ENCODE results near the gene AOC3. TPM values are rescaled to one million over a fixed set of nuclear protein-coding genes. Genes with fewer than 3 reads are reported as not detected.
A peak's percentile ranks its signal among the peaks of the same experiment; 100 is the strongest.

AOC3 gene
- total and polyA plus RNA-seq, 2 donors from 2014 or later, result 15.1 to 40.6 TPM

DNA sequence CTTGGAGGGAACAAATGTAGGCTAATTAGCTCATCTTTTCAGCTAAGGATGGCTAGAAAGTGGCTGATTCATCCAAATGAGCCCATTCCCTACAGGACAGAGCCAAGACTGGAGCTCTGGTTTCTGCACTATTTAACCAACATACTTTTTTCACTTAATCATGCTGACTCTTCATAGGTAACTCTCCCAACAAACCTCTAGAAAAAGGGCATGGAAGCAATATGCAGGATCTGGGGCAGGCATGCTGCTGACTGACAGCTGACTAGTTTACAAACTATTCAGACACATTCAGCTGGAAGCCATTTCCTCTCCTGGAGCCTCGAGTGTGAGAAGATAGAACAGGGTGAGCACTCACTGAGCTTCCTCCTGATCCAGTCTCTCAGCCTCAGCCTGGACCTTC, 33.1 kb upstream of the AOC3 start:
- H3K4me1 ChIP-seq (ENCODE audit: control insufficient read depth in 2 of 3, insufficient read depth in 2 of 3, low read depth in 1 of 3, low read length in 3 of 3), result peaks cover 0 to 7% (median 0%) of the 10 kb centered on the region in 3 donors
- DNase-seq (no peak), FAIRE-seq (no peak)
- H3K9ac ChIP-seq (ENCODE audit: low read length in 3 of 3), result no peak overlapping the region
- intact Hi-C loops (cut with DNase I), result no loop called here
- no peak for TF ChIP-seq CTCF (IDR thresholded peaks at IDR 0.05; ENCODE audit: borderline replicate concordance, extremely low read depth, insufficient read depth)
- H3K9me3 ChIP-seq (ENCODE audit: control insufficient read depth in 2 of 3, insufficient read depth in 1 of 3, low read length in 3 of 3), result no peaks in the 10 kb centered on the region
- H3K27me3 ChIP-seq (ENCODE audit: control insufficient read depth, insufficient read depth, low read length), result no peaks in the 10 kb centered on the region
- no peak overlapping the region for H3K4me3 ChIP-seq (ENCODE audit: low read length in 3 of 3)
- H3K27ac ChIP-seq (ENCODE audit: low read depth in 2 of 2, low read length in 2 of 2), result no peak overlapping the region
- H3K36me3 ChIP-seq (ENCODE audit: control insufficient read depth in 2 of 3, insufficient read depth in 3 of 3, low read length in 3 of 3), result peaks cover 13 to 66% (median 51%) of the 10 kb centered on the region in 3 donors

- TF ChIP-seq CTCF (IDR thresholded peaks at IDR 0.05; ENCODE audit: borderline replicate concordance, extremely low read depth, insufficient read depth), result no peak
- Histone ChIP-seq H3K27ac (ENCODE audit: low read depth in 2 of 2, low read length in 2 of 2) (no peak overlapping the region), H3K9me3 (ENCODE audit: control insufficient read depth in 2 of 3, insufficient read depth in 1 of 3, low read length in 3 of 3) (no peaks in the 10 kb centered on the region), H3K9ac (ENCODE audit: low read length in 3 of 3) (no peak overlapping the region), H3K4me1 (ENCODE audit: control insufficient read depth in 2 of 3, insufficient read depth in 2 of 3, low read depth in 1 of 3, low read length in 3 of 3) (peaks cover 0 to 8% (median under 1%) of the 10 kb centered on the region in 3 donors), H3K4me3 (ENCODE audit: low read length in 3 of 3) (no peak overlapping the region), H3K36me3 (ENCODE audit: control insufficient read depth in 2 of 3, insufficient read depth in 3 of 3, low read length in 3 of 3) (peaks cover 13 to 65% (median 51%) of the 10 kb centered on the region in 3 donors), H3K27me3 (ENCODE audit: control insufficient read depth, insufficient read depth, low read length) (no peaks in the 10 kb centered on the region)
- DNase-seq, result no peak
- intact Hi-C loops (cut with DNase I), result no loop called here
- FAIRE-seq, result no peak
Measured at GRCh38 chr17:42818379-42818778, 32.6 kb upstream of the AOC3 start.

DNA sequence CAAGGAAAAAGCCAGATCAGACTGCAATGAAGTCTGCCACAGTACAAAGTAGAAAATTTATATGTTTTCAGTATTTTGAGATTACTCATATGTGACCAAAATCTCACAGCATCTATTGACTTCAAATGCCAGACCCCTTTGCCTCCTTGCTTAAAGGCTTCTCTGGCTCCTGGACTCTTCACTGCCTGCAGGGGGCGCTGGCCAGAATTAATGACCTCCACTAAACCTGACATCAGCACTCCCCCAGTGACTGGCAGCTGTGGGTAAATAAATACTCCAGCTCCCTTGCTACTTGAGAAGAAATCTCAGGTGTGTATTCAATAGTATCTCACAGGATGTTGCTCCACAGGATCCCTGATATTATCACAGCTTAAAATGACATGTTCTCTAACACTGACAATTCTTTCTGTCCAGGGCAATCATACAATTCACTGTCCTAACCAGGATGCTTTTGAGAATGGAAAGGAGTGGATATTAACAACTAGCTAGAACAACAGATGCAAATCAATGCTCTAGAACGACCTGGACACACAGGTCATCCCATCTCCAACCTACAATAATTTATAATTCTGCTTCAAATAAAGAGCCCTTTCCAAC, 31.0 kb upstream of the AOC3 start:
- Histone ChIP-seq H3K27ac (ENCODE audit: low read depth in 2 of 2, low read length in 2 of 2) (no peak overlapping the region), H3K36me3 (ENCODE audit: control insufficient read depth in 2 of 3, insufficient read depth in 3 of 3, low read length in 3 of 3) (peaks cover 13 to 49% (median 39%) of the 10 kb centered on the region in 3 donors), H3K27me3 (ENCODE audit: control insufficient read depth, insufficient read depth, low read length) (no peaks in the 10 kb centered on the region), H3K4me1 (ENCODE audit: control insufficient read depth in 2 of 3, insufficient read depth in 2 of 3, low read depth in 1 of 3, low read length in 3 of 3) (peaks cover 0 to 8% (median 5%) of the 10 kb centered on the region in 3 donors), H3K9me3 (ENCODE audit: control insufficient read depth in 2 of 3, insufficient read depth in 1 of 3, low read length in 3 of 3) (no peaks in the 10 kb centered on the region), H3K4me3 (ENCODE audit: low read length in 3 of 3) (no peak overlapping the region), H3K9ac (ENCODE audit: low read length in 3 of 3) (no peak overlapping the region)
- peak; percentile 38 for TF ChIP-seq CTCF (IDR thresholded peaks at IDR 0.05; ENCODE audit: borderline replicate concordance, extremely low read depth, insufficient read depth)
- FAIRE-seq (no peak), DNase-seq (peak in 3 of 5 donors; percentile 60 to 79 (median 69))
- intact Hi-C loops (cut with DNase I), result loop anchor here (10.0 kb wide), 1 partner anchor 245 kb away; the partner anchor contains the start of gene PSMC3IP
